Lung (tissue), 12 donors: ENCODE results near the gene SMARCD1. TPM values are rescaled to one million over a fixed set of nuclear protein-coding genes. Genes with fewer than 3 reads are reported as not detected.
"Not testable (repeated sequence)": the region's sequence is repeated elsewhere in the genome, so short reads cannot be mapped to it uniquely, and the experiment has no call there.

Source experiments
- ATAC-seq: fragments of 200-7000 bp; cut with Tn5 transposase; one replicate; pipeline ENCODE4 v1.9.1; 2020; ENCODE audit warnings: moderate number of reproducible peaks; ENCODE audit not compliant: insufficient read depth, low FRiP score
- DNase-seq, 3 donors: peaks; one replicate each; pipeline ENCODE4 v3.0.0-alpha.2; 2013 to 2017
- H3K27ac ChIP-seq, 2 donors: one replicate each; pipeline ENCODE4 v1.5.1; 2013; ENCODE audit warnings: mild to moderate bottlenecking in 2 of 2, moderate library complexity in 2 of 2, control low read depth in 1 of 2, inconsistent platforms in 1 of 2, low read depth in 1 of 2, low read length in 1 of 2
- H3K27me3 ChIP-seq, 3 donors: one replicate each; pipeline ENCODE4 v1.5.1; 2013; ENCODE audit warnings: low read length in 2 of 3; ENCODE audit not compliant: control insufficient read depth in 3 of 3, insufficient read depth in 3 of 3
- H3K36me3 ChIP-seq, 4 donors: one replicate each; pipeline ENCODE4 v1.5.1; 2013; ENCODE audit warnings: low read length in 4 of 4, mild to moderate bottlenecking in 1 of 4, moderate library complexity in 1 of 4; ENCODE audit not compliant: control insufficient read depth in 4 of 4, insufficient read depth in 4 of 4
- H3K4me1 ChIP-seq, 5 donors: one replicate each; pipeline ENCODE4 v1.5.1; 2013; ENCODE audit warnings: low read length in 5 of 5, mild to moderate bottlenecking in 2 of 5, moderate library complexity in 1 of 5; ENCODE audit not compliant: control insufficient read depth in 5 of 5, insufficient read depth in 5 of 5
- H3K4me3 ChIP-seq: one replicate; pipeline ENCODE4 v1.5.1; 2013; ENCODE audit warnings: mild to moderate bottlenecking, control low read depth, moderate library complexity
- H3K9ac ChIP-seq, 2 donors: one replicate each; pipeline ENCODE4 v1.5.1; 2013; ENCODE audit warnings: low read length in 2 of 2, control low read depth in 1 of 2; ENCODE audit not compliant: insufficient read depth in 1 of 2
- H3K9me3 ChIP-seq, 4 donors: one replicate each; pipeline ENCODE4 v1.5.1; 2013; ENCODE audit warnings: low read length in 3 of 4, mild to moderate bottlenecking in 1 of 4, moderate library complexity in 1 of 4; ENCODE audit not compliant: control insufficient read depth in 4 of 4, insufficient read depth in 3 of 4
- CTCF ChIP-seq: IDR thresholded peaks from 2 replicates; pipeline ENCODE4 v1.5.1; 2012; ENCODE audit warnings: mild to moderate bottlenecking; ENCODE audit errors: control extremely low read depth, extremely low read depth
- WGBS, 2 donors: extraction: QIAGEN DNeasy Blood & Tissue Kit; methylation state at CpG; one replicate each; pipeline ENCODE4 v1.1.7; 2013; 5-methylcytosine and 5-hydroxymethylcytosine counted together
- polyA plus RNA-seq, 2 donors: library from polyadenylated mRNA; stranded (reverse); fragments of 200-250 nt; gene quantifications; one replicate each; pipeline ENCODE4 v1.2.1, GENCODE V29; 2013
- total RNA-seq, 2 donors: library from RNA; depleted of rRNA in 1 of 2; stranded (reverse); fragments of >200 nt in 1 of 2; gene quantifications; one replicate each; pipeline ENCODE4 v1.2.1, GENCODE V29; 2014 to 2021
- donor health status: control.
- donor health status: control.
- donor health status: Bipolar disorder and iron deficiency.
- donor health status: healthy.
- donor health status: DM: yes; HTN: yes; CAD: no.

The SMARCD1 gene
- total and polyA plus RNA-seq, 4 donors = 11.9 to 58.8 (median 41.6) TPM

DNA sequence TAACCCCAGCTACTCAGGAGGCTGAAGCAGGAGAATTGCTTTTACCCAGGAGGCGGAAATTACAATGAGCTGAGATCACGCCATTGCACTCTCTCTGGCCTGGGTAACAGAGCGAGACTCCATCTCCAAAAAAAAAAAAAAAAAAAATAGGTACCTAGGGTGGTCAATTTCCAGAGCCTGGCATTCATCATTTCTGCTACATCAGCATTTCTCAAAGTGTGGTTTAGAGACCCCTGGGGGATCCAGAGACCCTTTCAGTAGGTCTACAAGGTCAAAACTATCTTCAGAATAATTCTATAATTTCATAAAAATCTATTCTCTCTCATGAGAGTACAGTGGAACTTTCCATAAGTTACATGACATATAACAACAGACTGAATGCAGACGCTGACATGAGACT lies 62.1 kb downstream of the SMARCD1 start:
- Histone ChIP-seq H3K9ac (no peak overlapping the region), H3K27me3 (no peaks in the 10 kb centered on the region), H3K9me3 (no peaks in the 10 kb centered on the region), H3K4me1 (peaks cover 0 to 3% (median 0%) of the 10 kb centered on the region in 5 donors), H3K27ac (no peak overlapping the region), H3K4me3 (no peak overlapping the region), H3K36me3 (peaks cover 0 to 3% (median 3%) of the 10 kb centered on the region in 4 donors)
- WGBS, 2 donors = 97 to 98% methylated on average over 4 of the region's 4 CpGs
- ATAC-seq = no peak
- no peak for DNase-seq
- no peak for TF ChIP-seq CTCF

DNA sequence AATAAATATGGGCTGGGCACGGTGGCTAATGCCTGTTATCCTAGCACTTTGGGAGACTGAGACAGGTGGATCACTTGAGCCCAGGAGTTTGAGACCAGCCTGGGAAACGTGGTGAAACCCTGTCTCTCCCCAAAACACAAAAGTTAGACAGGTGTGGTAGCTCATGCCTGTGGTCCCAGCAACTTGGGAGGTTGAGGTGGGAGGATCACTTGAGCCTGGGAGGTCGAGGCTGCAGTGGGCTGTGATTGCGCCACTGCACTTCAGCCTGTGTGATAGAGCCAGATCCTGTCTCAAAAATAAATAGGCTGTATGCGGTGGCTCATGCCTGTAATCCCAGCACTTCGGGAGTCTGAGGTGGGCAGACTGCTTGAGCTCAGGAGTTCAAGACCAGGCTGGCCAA lies 62.9 kb downstream of the SMARCD1 start:
- not testable (repeated sequence) for H3K9me3 ChIP-seq, H3K4me1 ChIP-seq, H3K9ac ChIP-seq, H3K27me3 ChIP-seq, H3K4me3 ChIP-seq, ATAC-seq, DNase-seq, H3K36me3 ChIP-seq, H3K27ac ChIP-seq
- 75 to 92% methylated on average over 6 of the region's 6 CpGs for WGBS, 2 donors

DNA sequence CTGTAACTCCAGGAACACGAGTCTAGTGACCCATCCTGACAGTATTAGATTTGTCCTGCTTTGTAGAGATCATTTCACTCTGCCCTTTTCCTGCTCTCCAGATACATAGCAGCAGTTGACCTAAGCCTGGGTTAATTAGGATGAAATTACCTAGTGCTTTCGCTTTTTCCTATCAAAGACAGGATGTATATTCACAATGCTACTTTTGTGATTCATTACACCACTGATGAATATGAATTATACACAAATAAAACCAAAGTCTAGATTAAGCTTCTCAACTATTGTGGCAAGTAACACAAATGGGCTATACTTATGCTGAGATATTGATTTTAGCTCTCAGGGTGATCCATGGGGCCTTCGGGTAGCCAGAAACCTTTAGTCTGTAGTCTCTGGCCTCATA lies 64.2 kb downstream of the SMARCD1 start:
- no peak overlapping the region for H3K27ac ChIP-seq
- DNase-seq = no peak
- H3K27me3 ChIP-seq = no peaks in the 10 kb centered on the region
- peaks cover 0 to 3% (median under 1%) of the 10 kb centered on the region in 4 donors for H3K36me3 ChIP-seq
- no peak for ATAC-seq
- H3K9ac ChIP-seq = no peak overlapping the region
- H3K4me3 ChIP-seq = no peak overlapping the region
- 67 to 80% methylated on average over 3 of the region's 3 CpGs for WGBS, 2 donors
- no peak for TF ChIP-seq CTCF
- H3K9me3 ChIP-seq = no peaks in the 10 kb centered on the region
- H3K4me1 ChIP-seq = peaks cover 0 to 4% (median 0%) of the 10 kb centered on the region in 5 donors

Other genes starting within 250 kb of the SMARCD1 start
- 1 to 10 TPM; 2.6 to 4.4 TPM for gene BCDIN3D, start 242.2 kb upstream of the SMARCD1 start, total RNA-seq
- 1 to 10 TPM; 2.6 to 3.4 TPM for gene BCDIN3D, start 242.2 kb upstream of the SMARCD1 start, polyA plus RNA-seq
- gene FAIM2, start 181.4 kb upstream of the SMARCD1 start, total RNA-seq = 1 to 10 TPM in 1 of 2 donors, under 1 TPM in 1; 0.57 to 1.4 TPM
- under 1 TPM; 0.46 to 0.53 TPM for gene FAIM2, start 181.4 kb upstream of the SMARCD1 start, polyA plus RNA-seq
- gene AQP2, start 134.6 kb upstream of the SMARCD1 start, total RNA-seq = not detected
- gene AQP2, start 134.6 kb upstream of the SMARCD1 start, polyA plus RNA-seq = not detected
- gene AQP5, start 123.5 kb upstream of the SMARCD1 start, total RNA-seq = 10 to 100 TPM in 1 of 2 donors, 1 to 10 TPM in 1; 7.5 to 39.7 TPM
- 10 to 100 TPM; 30.8 to 57.1 TPM for gene AQP5, start 123.5 kb upstream of the SMARCD1 start, polyA plus RNA-seq
- under 1 TPM; 0.31 to 0.40 TPM for gene AQP6, start 112.4 kb upstream of the SMARCD1 start, total RNA-seq
- under 1 TPM; 0.03 to 0.06 TPM for gene AQP6, start 112.4 kb upstream of the SMARCD1 start, polyA plus RNA-seq
- gene RACGAP1, start 59.8 kb upstream of the SMARCD1 start, total RNA-seq = 10 to 100 TPM; 13.1 to 26.8 TPM
- gene RACGAP1, start 59.8 kb upstream of the SMARCD1 start, polyA plus RNA-seq = 1 to 10 TPM; 3.8 to 7.2 TPM
- 1 to 10 TPM; 2.0 TPM for gene ASIC1, start 27.7 kb upstream of the SMARCD1 start, total RNA-seq
- gene ASIC1, start 27.7 kb upstream of the SMARCD1 start, polyA plus RNA-seq = under 1 TPM; 0.41 to 0.69 TPM
- 10 to 100 TPM in 1 of 2 donors, not detected in 1; 20.0 TPM for gene GPD1, start 18.7 kb downstream of the SMARCD1 start, total RNA-seq
- gene GPD1, start 18.7 kb downstream of the SMARCD1 start, polyA plus RNA-seq = 1 to 10 TPM; 1.7 to 9.9 TPM
- gene COX14, start 26.9 kb downstream of the SMARCD1 start, total RNA-seq = 10 to 100 TPM; 31.2 to 62.7 TPM
- 10 to 100 TPM; 78.1 to 85.3 TPM for gene COX14, start 26.9 kb downstream of the SMARCD1 start, polyA plus RNA-seq
- gene CERS5, start 82.0 kb downstream of the SMARCD1 start, total RNA-seq = 10 to 100 TPM; 36.7 to 38.8 TPM
- 10 to 100 TPM; 32.6 to 54.0 TPM for gene CERS5, start 82.0 kb downstream of the SMARCD1 start, polyA plus RNA-seq
- gene LIMA1, start 198.2 kb downstream of the SMARCD1 start, total RNA-seq = 10 to 100 TPM; 55.8 to 69.7 TPM
- gene LIMA1, start 198.2 kb downstream of the SMARCD1 start, polyA plus RNA-seq = 10 to 100 TPM; 25.0 to 35.5 TPM